GM18519 (cell line): ENCODE data around the gene LHFPL6.

Experiments used
- ATAC-seq: cut with Tn5 transposase; IDR thresholded peaks from one replicate; pipeline ENCODE4 v1.9.1; 2021; ENCODE audit warnings: mild to moderate bottlenecking, moderate library complexity; ENCODE audit not compliant: unreplicated experiment, low FRiP score

Gene LHFPL6

GRCh38 chr13:39399102-39399501, 203.9 kb downstream of the LHFPL6 start:
- ATAC-seq = no peak

- no peak for ATAC-seq
These were observed 205.1 kb downstream of the LHFPL6 start for GRCh38 chr13:39397896-39398265.

- ATAC-seq = no peak
These were observed 205.6 kb downstream of the LHFPL6 start for GRCh38 chr13:39397226-39397895.

GRCh38 chr13:39394796-39395678, 208.0 kb downstream of the LHFPL6 start:
- ATAC-seq = no peak

GRCh38 chr13:39391761-39392160, 211.2 kb downstream of the LHFPL6 start:
- ATAC-seq = no peak

- no peak for ATAC-seq
These were observed 214.0 kb downstream of the LHFPL6 start for GRCh38 chr13:39389013-39389412.

GRCh38 chr13:39385621-39386231, 217.3 kb downstream of the LHFPL6 start:
- ATAC-seq = no peak

GRCh38 chr13:39385154-39385553, 217.8 kb downstream of the LHFPL6 start:
- no peak for ATAC-seq

- ATAC-seq = no peak
These were observed 221.5 kb downstream of the LHFPL6 start for GRCh38 chr13:39381456-39381855.

- ATAC-seq = no peak
These were observed 223.0 kb downstream of the LHFPL6 start for GRCh38 chr13:39379667-39380655.

GRCh38 chr13:39379118-39379517, 223.9 kb downstream of the LHFPL6 start:
- ATAC-seq = peak; percentile 94

- ATAC-seq = no peak
These were observed 224.7 kb downstream of the LHFPL6 start for GRCh38 chr13:39378306-39378705.

GRCh38 chr13:39377699-39378098, 225.3 kb downstream of the LHFPL6 start:
- ATAC-seq = no peak

GRCh38 chr13:39376076-39376475, 226.9 kb downstream of the LHFPL6 start:
- no peak for ATAC-seq

GRCh38 chr13:39375601-39376000, 227.4 kb downstream of the LHFPL6 start:
- no peak for ATAC-seq

- no peak for ATAC-seq
These were observed 228.2 kb downstream of the LHFPL6 start for GRCh38 chr13:39374741-39375189.

- no peak for ATAC-seq
These were observed 229.8 kb downstream of the LHFPL6 start for GRCh38 chr13:39373145-39373544.

GRCh38 chr13:39371706-39372105, 231.3 kb downstream of the LHFPL6 start:
- ATAC-seq = no peak

- no peak for ATAC-seq
These were observed 232.4 kb downstream of the LHFPL6 start for GRCh38 chr13:39370554-39370953.

GRCh38 chr13:39370048-39370447, 232.9 kb downstream of the LHFPL6 start:
- ATAC-seq = no peak
